ENCODE measurements around the gene PDE2A. TPM values are rescaled to one million over a fixed set of nuclear protein-coding genes. Genes with fewer than 3 reads are reported as not detected.
A peak's percentile ranks its signal among the peaks of the same experiment; 100 is the strongest.

PDE2A gene
- total RNA-seq, 1 donor, result 0.36 TPM

GRCh38 chr11:72633068-72633467, 41.2 kb downstream of the PDE2A start:
- Histone ChIP-seq H4K20me1 (ENCODE audit: insufficient read depth, low read length) (no peaks in the 10 kb centered on the region), H3K4me3 (ENCODE audit: insufficient read depth, low read length) (no peak overlapping the region), H3K27me3 (ENCODE audit: insufficient read depth, low read length) (peaks cover 24% of the 10 kb centered on the region), H3K79me2 (ENCODE audit: insufficient read depth, low read length) (no peaks in the 10 kb centered on the region), H3K9me3 (ENCODE audit: low read depth, low read length) (no peaks in the 10 kb centered on the region), H3K4me2 (ENCODE audit: insufficient read depth, low read length) (no peak overlapping the region), H2AFZ (ENCODE audit: low read length) (no peak overlapping the region), H3K36me3 (ENCODE audit: insufficient read depth, low read length) (no peaks in the 10 kb centered on the region), H3K27ac (ENCODE audit: low read depth, low read length) (no peak overlapping the region), H3K4me1 (ENCODE audit: insufficient read depth, low read length) (no peaks in the 10 kb centered on the region)
- no peak for DNase-seq (ENCODE audit: insufficient read length, low spot score, missing footprints)
- TF ChIP-seq CTCF (IDR thresholded peaks at IDR 0.05; ENCODE audit: extremely low read depth, low read depth, low read length), result no peak

GRCh38 chr11:72631806-72632731, 42.2 kb downstream of the PDE2A start:
- Histone ChIP-seq H3K79me2 (ENCODE audit: insufficient read depth, low read length) (no peaks in the 10 kb centered on the region), H3K9me3 (ENCODE audit: low read depth, low read length) (no peaks in the 10 kb centered on the region), H3K4me2 (ENCODE audit: insufficient read depth, low read length) (no peak overlapping the region), H2AFZ (ENCODE audit: low read length) (no peak overlapping the region), H3K27me3 (ENCODE audit: insufficient read depth, low read length) (peaks cover 15% of the 10 kb centered on the region), H3K36me3 (ENCODE audit: insufficient read depth, low read length) (no peaks in the 10 kb centered on the region), H3K4me1 (ENCODE audit: insufficient read depth, low read length) (no peaks in the 10 kb centered on the region), H3K4me3 (ENCODE audit: insufficient read depth, low read length) (no peak overlapping the region), H4K20me1 (ENCODE audit: insufficient read depth, low read length) (no peaks in the 10 kb centered on the region), H3K27ac (ENCODE audit: low read depth, low read length) (no peak overlapping the region)
- DNase-seq (ENCODE audit: insufficient read length, low spot score, missing footprints), result peak; percentile 81
- no peak for TF ChIP-seq CTCF (IDR thresholded peaks at IDR 0.05; ENCODE audit: extremely low read depth, low read depth, low read length)

GRCh38 chr11:72630104-72630852, 43.9 kb downstream of the PDE2A start:
- Histone ChIP-seq H3K36me3 (ENCODE audit: insufficient read depth, low read length) (no peaks in the 10 kb centered on the region), H3K27me3 (ENCODE audit: insufficient read depth, low read length) (peaks cover 3% of the 10 kb centered on the region), H3K9me3 (ENCODE audit: low read depth, low read length) (no peaks in the 10 kb centered on the region), H3K4me1 (ENCODE audit: insufficient read depth, low read length) (no peaks in the 10 kb centered on the region), H3K4me2 (ENCODE audit: insufficient read depth, low read length) (no peak overlapping the region), H3K4me3 (ENCODE audit: insufficient read depth, low read length) (no peak overlapping the region), H2AFZ (ENCODE audit: low read length) (no peak overlapping the region), H3K79me2 (ENCODE audit: insufficient read depth, low read length) (no peaks in the 10 kb centered on the region), H3K27ac (ENCODE audit: low read depth, low read length) (no peak overlapping the region), H4K20me1 (ENCODE audit: insufficient read depth, low read length) (no peaks in the 10 kb centered on the region)
- peak; percentile 90 for DNase-seq (ENCODE audit: insufficient read length, low spot score, missing footprints)
- TF ChIP-seq CTCF (IDR thresholded peaks at IDR 0.05; ENCODE audit: extremely low read depth, low read depth, low read length), result no peak

- no peaks in the 10 kb centered on the region for H3K4me1 ChIP-seq (ENCODE audit: insufficient read depth, low read length)
- no peak overlapping the region for H2AFZ ChIP-seq (ENCODE audit: low read length)
- H4K20me1 ChIP-seq (ENCODE audit: insufficient read depth, low read length), result no peaks in the 10 kb centered on the region
- H3K36me3 ChIP-seq (ENCODE audit: insufficient read depth, low read length), result no peaks in the 10 kb centered on the region
- H3K27me3 ChIP-seq (ENCODE audit: insufficient read depth, low read length), result no peaks in the 10 kb centered on the region
- no peak overlapping the region for H3K4me2 ChIP-seq (ENCODE audit: insufficient read depth, low read length)
- no peaks in the 10 kb centered on the region for H3K9me3 ChIP-seq (ENCODE audit: low read depth, low read length)
- no peak for TF ChIP-seq CTCF (IDR thresholded peaks at IDR 0.05; ENCODE audit: extremely low read depth, low read depth, low read length)
- no peak for DNase-seq (ENCODE audit: insufficient read length, low spot score, missing footprints)
- no peaks in the 10 kb centered on the region for H3K79me2 ChIP-seq (ENCODE audit: insufficient read depth, low read length)
- H3K4me3 ChIP-seq (ENCODE audit: insufficient read depth, low read length), result no peak overlapping the region
- no peak overlapping the region for H3K27ac ChIP-seq (ENCODE audit: low read depth, low read length)
These were observed 45.0 kb downstream of the PDE2A start for GRCh38 chr11:72629266-72629665.
